Measurements from ENCODE around the gene SLC9A7. TPM values are rescaled to one million over a fixed set of nuclear protein-coding genes. Genes with fewer than 3 reads are reported as not detected.

SLC9A7 gene
- polyA plus RNA-seq, 1 experiment = 15.3 TPM

DNA sequence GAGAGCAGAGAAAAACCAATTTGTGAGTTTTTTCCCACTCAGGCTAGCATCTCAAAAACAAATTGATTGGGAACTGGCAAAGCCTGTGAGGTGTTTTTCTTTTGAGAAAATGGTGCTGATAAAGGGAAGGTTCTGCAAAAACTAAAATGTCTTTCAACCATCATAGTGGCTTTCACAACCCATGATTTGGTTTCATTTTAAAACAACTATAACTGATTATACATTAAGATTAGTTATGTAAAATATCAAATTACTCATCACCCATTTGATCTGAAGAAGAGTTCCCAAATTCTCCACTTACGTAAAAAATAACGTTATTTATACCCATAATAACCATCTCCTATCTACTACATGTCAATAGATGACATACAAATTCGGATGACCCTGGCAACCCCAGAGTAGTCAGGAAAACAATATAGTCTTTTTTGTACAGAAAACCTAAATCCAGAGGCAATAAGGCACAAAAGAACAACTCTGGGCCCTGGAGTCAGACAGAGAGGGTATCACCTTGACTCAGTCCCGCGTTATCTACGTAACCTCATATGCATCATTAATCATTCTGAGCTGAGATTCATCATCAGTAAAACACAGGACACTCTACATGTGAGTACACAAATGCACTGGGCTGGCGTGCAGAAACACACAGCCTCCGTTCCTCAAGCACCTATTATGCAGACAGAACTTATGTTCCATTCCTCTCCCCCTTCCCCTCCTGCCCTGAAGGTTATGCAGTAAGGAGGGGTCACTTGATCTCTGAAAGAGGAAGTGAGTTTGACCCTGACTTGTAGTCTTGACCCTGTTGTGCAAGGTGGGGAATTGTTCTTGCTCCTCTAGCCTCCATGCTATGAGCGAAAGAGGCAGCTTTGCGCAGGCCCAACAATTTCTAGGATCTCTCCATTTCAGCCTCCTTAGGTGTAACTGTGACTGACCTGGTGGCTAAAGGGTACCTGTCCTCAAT lies 82.2 kb downstream of the SLC9A7 start:
- Histone ChIP-seq H3K4me3 (ENCODE audit: low read depth, low read length) (no peak overlapping the region), H3K27me3 (ENCODE audit: control insufficient read depth, insufficient read depth, low read length) (no peaks in the 10 kb centered on the region), H3K9me3 (ENCODE audit: control insufficient read depth, insufficient read depth, low read length) (no peaks in the 10 kb centered on the region), H3K27ac (ENCODE audit: low read depth, low read length) (no peak overlapping the region)
- ChIA-PET CTCF (no interaction called here), POLR2A (no interaction called here)
- TF ChIP-seq, protein P1, sequence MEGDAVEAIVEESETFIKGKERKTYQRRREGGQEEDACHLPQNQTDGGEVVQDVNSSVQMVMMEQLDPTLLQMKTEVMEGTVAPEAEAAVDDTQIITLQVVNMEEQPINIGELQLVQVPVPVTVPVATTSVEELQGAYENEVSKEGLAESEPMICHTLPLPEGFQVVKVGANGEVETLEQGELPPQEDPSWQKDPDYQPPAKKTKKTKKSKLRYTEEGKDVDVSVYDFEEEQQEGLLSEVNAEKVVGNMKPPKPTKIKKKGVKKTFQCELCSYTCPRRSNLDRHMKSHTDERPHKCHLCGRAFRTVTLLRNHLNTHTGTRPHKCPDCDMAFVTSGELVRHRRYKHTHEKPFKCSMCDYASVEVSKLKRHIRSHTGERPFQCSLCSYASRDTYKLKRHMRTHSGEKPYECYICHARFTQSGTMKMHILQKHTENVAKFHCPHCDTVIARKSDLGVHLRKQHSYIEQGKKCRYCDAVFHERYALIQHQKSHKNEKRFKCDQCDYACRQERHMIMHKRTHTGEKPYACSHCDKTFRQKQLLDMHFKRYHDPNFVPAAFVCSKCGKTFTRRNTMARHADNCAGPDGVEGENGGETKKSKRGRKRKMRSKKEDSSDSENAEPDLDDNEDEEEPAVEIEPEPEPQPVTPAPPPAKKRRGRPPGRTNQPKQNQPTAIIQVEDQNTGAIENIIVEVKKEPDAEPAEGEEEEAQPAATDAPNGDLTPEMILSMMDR (IDR thresholded peaks at IDR 0.05; ENCODE audit: low read depth, low read length) = no peak
- no peak for DNase-seq (ENCODE audit: low read depth, low spot score)

DNA sequence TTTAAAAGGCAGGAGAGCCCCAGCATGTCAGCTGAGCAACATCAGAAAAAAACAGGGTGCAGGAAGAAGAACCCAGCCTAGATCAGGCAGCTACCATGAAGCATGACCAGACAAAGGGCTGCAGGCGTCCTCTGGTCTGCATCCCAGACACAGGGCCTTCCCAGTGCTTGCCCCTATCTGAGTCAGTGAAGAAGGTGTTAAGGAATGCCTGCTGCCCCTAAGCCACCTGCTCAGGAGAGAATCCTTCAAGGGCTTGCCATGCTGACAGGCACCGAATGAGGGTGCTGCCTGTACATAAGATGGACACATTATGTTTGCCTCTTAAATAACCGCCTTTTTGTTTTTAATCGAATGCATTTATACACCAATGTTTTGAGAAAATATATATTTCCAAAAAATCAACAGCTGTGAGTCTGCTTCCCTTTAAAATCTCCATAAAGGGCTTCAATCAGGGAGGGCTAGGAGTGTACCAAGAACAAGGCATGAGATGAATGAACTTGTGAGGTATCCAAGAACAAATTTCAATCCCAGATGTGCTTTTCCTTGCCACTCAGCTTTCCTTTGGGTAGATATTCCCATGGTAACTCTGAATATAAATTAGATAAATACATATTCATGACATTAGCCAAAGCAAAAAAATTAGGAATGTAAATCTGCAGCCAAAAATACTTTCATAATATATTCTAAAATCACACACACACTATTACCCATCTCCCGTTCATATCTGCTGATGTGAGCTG lies 85.1 kb downstream of the SLC9A7 start:
- H3K27me3 ChIP-seq (ENCODE audit: control insufficient read depth, insufficient read depth, low read length) = no peaks in the 10 kb centered on the region
- CTCF ChIA-PET = interaction anchor here (0.6 to 2.2 kb wide), 3 partner anchors 9 to 200 kb away, joined by 3 to 10 read pairs (median 7); no protein-coding TSS in a partner anchor
- no peak overlapping the region for H3K4me3 ChIP-seq (ENCODE audit: low read depth, low read length)
- POLR2A ChIA-PET = no interaction called here
- H3K9me3 ChIP-seq (ENCODE audit: control insufficient read depth, insufficient read depth, low read length) = no peaks in the 10 kb centered on the region
- no peak overlapping the region for H3K27ac ChIP-seq (ENCODE audit: low read depth, low read length)
- no peak for DNase-seq (ENCODE audit: low read depth, low spot score)
- TF ChIP-seq, protein P1 (IDR thresholded peaks at IDR 0.05; ENCODE audit: low read depth, low read length) = no peak

DNA sequence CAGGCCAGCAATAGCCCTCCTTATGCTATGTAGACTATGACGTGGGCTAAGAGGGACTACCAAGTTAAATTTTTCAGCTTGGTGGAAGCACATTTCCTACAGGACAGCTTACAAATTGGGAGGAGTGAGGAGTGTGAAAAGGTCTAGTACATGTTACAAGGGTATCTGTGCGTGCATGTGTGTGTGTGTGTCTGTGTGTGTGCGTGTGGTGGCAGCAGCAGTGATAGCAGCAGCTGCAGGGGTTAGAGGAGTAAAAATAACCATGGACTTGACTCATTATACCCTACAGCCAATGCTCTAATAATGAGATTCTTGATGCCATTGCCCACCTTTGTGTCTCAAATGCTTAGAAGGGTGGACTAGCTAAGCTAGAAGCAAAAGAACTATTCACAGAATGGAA lies 88.6 kb downstream of the SLC9A7 start:
- TF ChIP-seq, protein P1 (IDR thresholded peaks at IDR 0.05; ENCODE audit: low read depth, low read length) = no peak
- Histone ChIP-seq H3K9me3 (ENCODE audit: control insufficient read depth, insufficient read depth, low read length) (no peaks in the 10 kb centered on the region), H3K27ac (ENCODE audit: low read depth, low read length) (no peak overlapping the region), H3K27me3 (ENCODE audit: control insufficient read depth, insufficient read depth, low read length) (no peaks in the 10 kb centered on the region), H3K4me3 (ENCODE audit: low read depth, low read length) (no peak overlapping the region)
- ChIA-PET POLR2A (no interaction called here), CTCF (no interaction called here)
- no peak for DNase-seq (ENCODE audit: low read depth, low spot score)

DNA sequence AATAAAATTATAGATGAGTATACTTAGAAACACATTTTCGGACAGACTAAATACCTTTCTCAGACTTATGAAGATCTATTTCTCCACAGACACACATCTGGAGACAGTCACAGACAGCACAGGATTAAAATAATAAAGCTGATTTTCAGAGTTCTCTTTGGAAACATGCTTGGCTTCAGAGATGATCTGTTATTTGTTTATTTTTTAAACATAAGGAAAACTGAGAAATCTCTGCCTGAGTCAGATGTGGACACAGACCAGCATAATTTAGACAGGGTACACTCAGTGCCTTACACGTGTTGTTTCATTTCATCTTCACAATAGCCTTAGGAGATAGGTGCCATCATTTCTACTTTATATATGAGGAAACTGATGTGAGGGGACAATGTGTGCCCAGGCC lies 92.1 kb downstream of the SLC9A7 start:
- DNase-seq (ENCODE audit: low read depth, low spot score) = no peak
- TF ChIP-seq, protein P1 (IDR thresholded peaks at IDR 0.05; ENCODE audit: low read depth, low read length) = no peak
- POLR2A ChIA-PET = no interaction called here
- Histone ChIP-seq H3K9me3 (ENCODE audit: control insufficient read depth, insufficient read depth, low read length) (no peaks in the 10 kb centered on the region), H3K27me3 (ENCODE audit: control insufficient read depth, insufficient read depth, low read length) (no peaks in the 10 kb centered on the region), H3K4me3 (ENCODE audit: low read depth, low read length) (no peak overlapping the region), H3K27ac (ENCODE audit: low read depth, low read length) (no peak overlapping the region)
- CTCF ChIA-PET = no interaction called here

Measured in AG04450 (cell line).